Measurements from ENCODE around the gene SGMS1.

GRCh38 chr10:50393784-50394467 lies 229.8 kb downstream of the SGMS1 start:
- TF ChIP-seq CTCF (IDR thresholded peaks at IDR 0.05) (no peak), POLR2A (IDR thresholded peaks at IDR 0.05; ENCODE audit: low read depth) (no peak), EP300 (IDR thresholded peaks at IDR 0.05) (no peak), POLR2AphosphoS5 (IDR thresholded peaks at IDR 0.05) (no peak)
